ENCODE data around the gene KCNK7.

- TF ChIP-seq CTCF (conservative IDR thresholded peaks at IDR 0.05 in 1 of 2, IDR thresholded peaks at IDR 0.05 in 1 of 2; ENCODE audit: extremely low read depth in 1 of 2, insufficient read depth in 1 of 2, low read depth in 1 of 2, low read length in 2 of 2) (no peak), EZH2 (IDR thresholded peaks at IDR 0.05; ENCODE audit: borderline replicate concordance, low read length) (no peak)
Observed at GRCh38 chr11:65558930-65559509, 36.6 kb downstream of the KCNK7 start.

Measured in mammary epithelial cell (primary cell).